RWPE2 (cell line): ENCODE measurements around the gene TBC1D9B.
"Not testable (repeated sequence)": the region's sequence is repeated elsewhere in the genome, so short reads cannot be mapped to it uniquely, and the experiment has no call there.

Source experiments
- ATAC-seq: fragments of 200-7000 bp; cut with Tn5 transposase; 3 replicates; pipeline ENCODE4 v1.9.1; 2021; ENCODE audit warnings: low read depth
- DNase-seq: peaks from one replicate; pipeline ENCODE4 v3.0.0-alpha.2; 2020; ENCODE audit warnings: low spot score
- H3K27ac ChIP-seq: fragments of 450-650 bp; 2 replicates; pipeline ENCODE4 v1.5.1; 2017; ENCODE audit warnings: mild to moderate bottlenecking; ENCODE audit not compliant: poor library complexity, severe bottlenecking
- H3K27me3 ChIP-seq: fragments of 250-450 bp; sonication (Bioruptor Pico); 2 replicates; pipeline ENCODE4 v1.5.1; 2021; ENCODE audit warnings: mild to moderate bottlenecking, moderate library complexity; ENCODE audit not compliant: insufficient read depth, poor library complexity, severe bottlenecking
- H3K36me3 ChIP-seq: fragments of 250-450 bp; sonication (Bioruptor Pico); 2 replicates; pipeline ENCODE4 v1.5.1; 2020; ENCODE audit warnings: low read depth, mild to moderate bottlenecking, moderate library complexity
- H3K4me1 ChIP-seq: fragments of 250-450 bp; sonication (Bioruptor Pico); 2 replicates; pipeline ENCODE4 v1.5.1; 2021; ENCODE audit warnings: mild to moderate bottlenecking, moderate library complexity; ENCODE audit not compliant: insufficient read depth, poor library complexity, severe bottlenecking
- H3K4me3 ChIP-seq: fragments of 250-450 bp; sonication (Bioruptor Pico); 2 replicates; pipeline ENCODE4 v1.5.1; 2021; ENCODE audit warnings: mild to moderate bottlenecking, moderate library complexity; ENCODE audit not compliant: severe bottlenecking
- H3K9me3 ChIP-seq: fragments of 250-450 bp; sonication (Bioruptor Pico); 2 replicates; pipeline ENCODE4 v1.5.1; 2021; ENCODE audit warnings: mild to moderate bottlenecking, moderate library complexity; ENCODE audit not compliant: severe bottlenecking
- CTCF ChIP-seq: fragments of 450-650 bp; IDR thresholded peaks from one replicate; pipeline ENCODE4 v1.5.1; 2017; ENCODE audit warnings: mild to moderate bottlenecking, moderate library complexity; ENCODE audit not compliant: poor library complexity, severe bottlenecking

Gene TBC1D9B

GRCh38 chr5:179837076-179838011 is 70.4 kb downstream of the TBC1D9B start:
- Histone ChIP-seq H3K9me3 (no peaks in the 10 kb centered on the region), H3K4me1 (no peaks in the 10 kb centered on the region), H3K36me3 (peaks cover 74% of the 10 kb centered on the region), H3K27me3 (no peaks in the 10 kb centered on the region), H3K27ac (no peak overlapping the region), H3K4me3 (no peak overlapping the region)
- no peak for TF ChIP-seq CTCF
- DNase-seq (no peak), ATAC-seq (no peak)

GRCh38 chr5:179836225-179837019 is 71.3 kb downstream of the TBC1D9B start:
- no peak for DNase-seq
- Histone ChIP-seq H3K27me3 (no peaks in the 10 kb centered on the region), H3K27ac (no peak overlapping the region), H3K36me3 (peaks cover 83% of the 10 kb centered on the region), H3K9me3 (no peaks in the 10 kb centered on the region), H3K4me1 (no peaks in the 10 kb centered on the region), H3K4me3 (no peak overlapping the region)
- ATAC-seq: peak; percentile 37; the same call in 2 of the 3 replicates
- TF ChIP-seq CTCF: no peak

GRCh38 chr5:179834871-179835270 is 72.8 kb downstream of the TBC1D9B start:
- H3K27ac ChIP-seq, H3K9me3 ChIP-seq, DNase-seq, ATAC-seq, H3K27me3 ChIP-seq, H3K4me1 ChIP-seq, H3K4me3 ChIP-seq: not testable (repeated sequence)
- peaks cover 90% of the 10 kb centered on the region for H3K36me3 ChIP-seq

- no peaks in the 10 kb centered on the region for H3K4me1 ChIP-seq
- no peaks in the 10 kb centered on the region for H3K27me3 ChIP-seq
- TF ChIP-seq CTCF: no peak
- no peak overlapping the region for H3K4me3 ChIP-seq
- DNase-seq (no peak), ATAC-seq (no peak)
- H3K9me3 ChIP-seq: no peaks in the 10 kb centered on the region
- H3K36me3 ChIP-seq: peaks cover 92% of the 10 kb centered on the region
- H3K27ac ChIP-seq: no peak overlapping the region
Measured at GRCh38 chr5:179834120-179834519, 73.6 kb downstream of the TBC1D9B start.

- H3K4me1 ChIP-seq: no peaks in the 10 kb centered on the region
- no peak for TF ChIP-seq CTCF
- H3K4me3 ChIP-seq: no peak overlapping the region
- no peaks in the 10 kb centered on the region for H3K27me3 ChIP-seq
- peaks cover 92% of the 10 kb centered on the region for H3K36me3 ChIP-seq
- no peaks in the 10 kb centered on the region for H3K9me3 ChIP-seq
- ATAC-seq (no peak), DNase-seq (no peak)
- H3K27ac ChIP-seq: no peak overlapping the region
Measured at GRCh38 chr5:179833709-179834070, 74.0 kb downstream of the TBC1D9B start.
